Lower lobe of right lung (tissue), 2 donors: ENCODE measurements around the gene PSMG2. TPM values are rescaled to one million over a fixed set of nuclear protein-coding genes. Genes with fewer than 3 reads are reported as not detected.

ENCODE experiments used
- ATAC-seq, 2 donors: fragments of 200-7000 bp; cut with Tn5 transposase; one replicate each; pipeline ENCODE4 v1.9.1; 2020 to 2022; ENCODE audit warnings: mild to moderate bottlenecking in 2 of 2, moderate library complexity in 2 of 2
- DNase-seq: peaks from one replicate; pipeline ENCODE4 v3.0.0-alpha.2; 2020
- H3K27ac ChIP-seq: fragments of 200-600 bp; one replicate; pipeline ENCODE4 v1.8.0; 2022
- H3K27me3 ChIP-seq: fragments of 200-600 bp; one replicate; pipeline ENCODE4 v1.8.0; 2022; ENCODE audit warnings: low read depth
- H3K36me3 ChIP-seq: fragments of 200-600 bp; one replicate; pipeline ENCODE4 v1.8.0; 2022; ENCODE audit warnings: mild to moderate bottlenecking
- H3K4me1 ChIP-seq: fragments of 200-600 bp; one replicate; pipeline ENCODE4 v1.8.0; 2022
- H3K4me3 ChIP-seq: fragments of 200-600 bp; one replicate; pipeline ENCODE4 v1.8.0; 2022; ENCODE audit warnings: mild to moderate bottlenecking
- H3K9me3 ChIP-seq: fragments of 200-600 bp; one replicate; pipeline ENCODE4 v1.8.0; 2022
- CTCF ChIP-seq: fragments of 200-600 bp; IDR thresholded peaks from one replicate; pipeline ENCODE4 v1.8.0; 2022; ENCODE audit warnings: antibody characterized with exemption, mild to moderate bottlenecking
- intact Hi-C: fragments of 100-400 bp; cut with DNase I; formaldehyde crosslinking; loops from one replicate; pipeline ENCODE4 v1.11.0; 2022
- long read RNA-seq: library from polyadenylated mRNA; unstranded; transcript quantifications from one replicate; pipeline ENCODE4 v2.0.0, GENCODE V29; 2021
- total RNA-seq: library from RNA; stranded (reverse); fragmentation: NEBNext Ultra II Directional; extraction: Animal tissue kit (Norgen Biotek cat#: 25700); gene quantifications from one replicate; pipeline ENCODE4 v1.2.1, GENCODE V29; 2021
- donor health status: DM: no; HTN: yes; CAD: no; lungs with severe emphysema.

Gene PSMG2
- 75.0 TPM for total RNA-seq
- long read RNA-seq, transcript PSMG2-201 (7 exons, 1,686 nt), result major isoform, 56 of 63 reads
- long read RNA-seq, partial matches to known transcripts, result 2 of 63 reads
- long read RNA-seq, other reads (novel, unspliced or antisense), result 5 of 63 reads

DNA sequence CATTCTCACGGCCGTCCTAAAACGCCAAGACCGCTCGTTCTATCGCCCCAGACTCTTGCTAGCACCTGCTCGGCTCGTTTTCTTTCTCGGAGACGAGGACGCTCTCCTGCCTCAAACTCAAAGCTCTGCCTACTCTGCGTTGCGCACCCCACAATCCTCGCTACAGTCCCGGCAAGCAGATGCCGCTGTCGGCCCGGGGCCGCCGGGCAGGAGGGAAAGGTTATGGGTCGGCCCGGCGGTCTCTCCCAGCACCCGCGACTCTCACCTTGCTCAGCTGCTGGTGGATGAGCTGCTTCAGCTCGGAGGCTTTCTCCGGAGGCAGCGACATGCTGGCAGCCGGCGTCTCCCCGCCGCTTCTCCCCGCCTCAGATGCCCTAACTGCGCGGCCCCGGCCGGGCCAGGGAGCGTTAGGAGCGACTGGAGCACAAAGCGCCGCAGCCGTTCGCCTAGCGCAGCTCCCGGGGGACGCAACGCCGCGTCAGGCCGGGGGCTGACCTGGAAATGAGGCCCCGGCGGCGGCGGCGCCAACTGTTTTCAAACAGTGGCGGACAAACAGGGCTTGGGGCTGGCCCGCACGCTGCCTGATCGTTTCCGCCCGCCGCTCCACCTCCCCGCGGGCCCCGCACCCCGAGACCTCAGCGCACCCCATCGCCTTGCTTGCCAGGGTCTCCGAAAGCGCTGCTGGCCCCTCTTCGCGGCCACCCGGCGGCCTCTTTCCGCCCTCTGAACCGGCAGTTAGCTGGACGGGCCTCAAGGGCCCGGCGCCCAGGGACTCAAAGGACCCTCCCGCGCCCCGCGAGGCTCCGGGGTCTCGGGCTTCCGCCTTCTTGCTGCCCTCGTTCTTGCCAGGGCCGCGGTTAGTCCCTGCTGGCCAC is at the start of gene PSMG2, which contains the start of gene CEP76:
Gene PSMG2, plus strand, starts transcription at position 822 of the 875 bp plus-strand sequence. CDS start 66 bp downstream, outside the sequence.
Gene CEP76, minus strand, starts transcription at position 503 of the 875 bp plus-strand sequence. Its CDS starts 175 bp downstream, at position 328.
- Histone ChIP-seq H3K36me3 (peaks cover 31% of the 10 kb centered on the region), H3K4me1 (peaks cover 36% of the 10 kb centered on the region), H3K27me3 (no peaks in the 10 kb centered on the region), H3K9me3 (no peaks in the 10 kb centered on the region), H3K4me3 (peak within 1 kb of the TSS; percentile 96), H3K27ac (peak within 1 kb of the TSS; percentile 96)
- TF ChIP-seq CTCF, result no peak
- DNase-seq (peak; percentile 94), ATAC-seq (peak; percentile 96 to 98)
- intact Hi-C loops, result no loop called here

GRCh38 chr18:12654971-12655370 is 47.9 kb upstream of the PSMG2 start:
- ATAC-seq (no peak), DNase-seq (no peak)
- H3K36me3 ChIP-seq, result no peaks in the 10 kb centered on the region
- no peak overlapping the region for H3K4me3 ChIP-seq
- H3K27ac ChIP-seq, result no peak overlapping the region
- intact Hi-C loops, result no loop called here
- TF ChIP-seq CTCF, result no peak
- H3K27me3 ChIP-seq, result no peaks in the 10 kb centered on the region
- no peaks in the 10 kb centered on the region for H3K9me3 ChIP-seq
- peaks cover 38% of the 10 kb centered on the region for H3K4me1 ChIP-seq

GRCh38 chr18:12656605-12656937 is 46.3 kb upstream of the PSMG2 start:
- Histone ChIP-seq H3K27ac (peak overlapping the region; percentile 96), H3K4me1 (peaks cover 38% of the 10 kb centered on the region), H3K9me3 (no peaks in the 10 kb centered on the region), H3K27me3 (no peaks in the 10 kb centered on the region), H3K4me3 (peak overlapping the region; percentile 79), H3K36me3 (no peaks in the 10 kb centered on the region)
- no peak for DNase-seq
- no peak for TF ChIP-seq CTCF
- ATAC-seq, result no peak
- intact Hi-C loops, result no loop called here

GRCh38 chr18:12656938-12657683 is 45.7 kb upstream of the PSMG2 start:
- ATAC-seq (peak; percentile 73), DNase-seq (peak; percentile 64)
- no peak for TF ChIP-seq CTCF
- Histone ChIP-seq H3K27ac (peak overlapping the region; percentile 96), H3K4me3 (peak overlapping the region; percentile 79), H3K27me3 (no peaks in the 10 kb centered on the region), H3K4me1 (peaks cover 36% of the 10 kb centered on the region), H3K36me3 (no peaks in the 10 kb centered on the region), H3K9me3 (no peaks in the 10 kb centered on the region)
- intact Hi-C loops, result no loop called here

GRCh38 chr18:12657684-12658425 is 45.0 kb upstream of the PSMG2 start, which contains the start of gene SPIRE1:
Gene SPIRE1 (minus strand): TSS chr18:12658107. CDS start chr18:12657866, 241 bp downstream.
- Histone ChIP-seq H3K4me3 (peak within 1 kb of the TSS; percentile 79), H3K4me1 (peaks cover 29% of the 10 kb centered on the region), H3K9me3 (no peaks in the 10 kb centered on the region), H3K27me3 (no peaks in the 10 kb centered on the region), H3K27ac (peak within 1 kb of the TSS; percentile 96), H3K36me3 (no peaks in the 10 kb centered on the region)
- no peak for TF ChIP-seq CTCF
- intact Hi-C loops, result no loop called here
- ATAC-seq (peak; percentile 91 to 93), DNase-seq (peak; percentile 86)
